SKM-1 (cell line): ENCODE measurements around the gene YEATS4.

ENCODE experiments used
- DNase-seq: peaks from one replicate; lab custom pipeline; 2025; ENCODE audit not compliant: unreplicated experiment; lab: John Stamatoyannopoulos, UW

The YEATS4 gene

DNA sequence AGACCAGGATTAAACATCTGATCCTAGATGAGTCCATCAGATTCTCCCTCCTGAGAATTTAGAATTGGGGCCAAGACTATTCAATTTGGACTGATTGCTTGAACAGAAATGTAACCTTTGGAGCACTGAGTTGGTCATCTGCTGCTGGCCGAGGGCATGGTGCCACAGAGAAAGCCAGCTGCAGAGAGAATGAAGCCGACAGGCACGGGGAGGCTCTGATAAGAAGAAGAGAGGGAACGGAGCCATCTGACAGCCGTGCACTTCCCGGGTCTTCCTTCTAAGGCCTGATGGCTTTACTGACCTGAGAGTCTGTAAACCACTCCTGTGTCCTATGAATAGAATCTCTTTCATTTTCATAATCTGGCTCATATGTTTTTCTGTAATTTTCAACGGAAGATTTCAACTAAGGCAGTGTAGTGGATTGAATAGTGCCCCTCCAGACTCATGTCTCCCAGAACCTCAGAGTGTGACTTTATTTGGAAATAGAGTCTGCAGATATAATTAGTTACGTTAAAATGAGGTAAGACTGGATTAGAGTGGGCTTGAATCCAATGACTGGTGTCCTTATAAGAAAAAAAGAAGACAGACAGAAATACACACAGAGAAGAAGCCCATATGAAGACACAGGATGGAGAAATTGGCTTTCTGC is 71.5 kb downstream of the YEATS4 start:
- no peak for DNase-seq

DNA sequence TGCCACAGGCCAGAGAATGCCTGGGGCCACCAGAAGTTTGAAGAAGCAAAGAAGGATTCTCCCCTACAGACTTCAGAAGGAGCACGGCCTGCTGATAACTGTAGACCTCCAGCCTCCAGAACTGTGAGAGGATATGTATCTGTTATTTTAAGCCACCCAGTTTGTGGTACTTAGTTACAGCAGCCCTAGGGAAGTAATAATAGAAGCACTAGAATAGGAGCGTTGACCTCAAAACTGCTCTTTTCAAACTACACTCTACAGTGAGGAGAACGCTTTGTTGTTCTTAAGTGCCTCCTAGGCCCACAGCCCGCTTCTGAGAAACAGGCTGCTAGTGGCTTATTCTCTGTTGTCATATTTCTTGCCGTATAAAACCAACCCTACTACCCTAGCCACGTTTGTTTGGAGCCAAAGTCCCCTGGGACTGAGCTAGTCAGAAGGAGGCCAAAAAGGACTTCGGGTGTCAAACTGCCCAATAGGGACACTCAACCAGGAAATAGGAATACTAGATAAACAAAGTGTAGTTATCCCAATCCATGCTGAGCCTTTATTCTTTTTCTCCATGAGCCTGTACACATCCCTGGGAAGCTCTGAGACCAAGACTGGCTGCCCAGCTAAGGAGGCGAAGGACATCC is 72.2 kb downstream of the YEATS4 start:
- no peak for DNase-seq

DNA sequence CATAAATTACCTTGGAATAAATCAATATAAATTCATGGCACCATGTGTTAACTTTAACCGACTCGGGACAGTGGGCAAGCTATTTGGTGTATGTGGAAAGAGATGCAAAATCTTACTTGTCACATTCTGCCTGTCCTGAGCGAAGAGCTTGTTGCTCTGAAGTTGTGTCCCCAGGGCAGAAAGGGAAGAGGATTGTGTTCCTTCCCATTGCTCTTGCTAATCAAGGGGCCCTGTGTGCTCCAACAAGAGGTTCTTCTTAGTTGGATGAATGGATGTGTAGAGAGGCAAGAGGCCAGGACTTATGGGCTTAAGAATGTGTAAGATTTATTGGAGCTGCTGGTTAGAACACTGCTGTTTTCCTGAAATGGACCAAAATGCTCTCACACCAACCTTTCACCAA is 74.1 kb downstream of the YEATS4 start:
- DNase-seq, result no peak

DNA sequence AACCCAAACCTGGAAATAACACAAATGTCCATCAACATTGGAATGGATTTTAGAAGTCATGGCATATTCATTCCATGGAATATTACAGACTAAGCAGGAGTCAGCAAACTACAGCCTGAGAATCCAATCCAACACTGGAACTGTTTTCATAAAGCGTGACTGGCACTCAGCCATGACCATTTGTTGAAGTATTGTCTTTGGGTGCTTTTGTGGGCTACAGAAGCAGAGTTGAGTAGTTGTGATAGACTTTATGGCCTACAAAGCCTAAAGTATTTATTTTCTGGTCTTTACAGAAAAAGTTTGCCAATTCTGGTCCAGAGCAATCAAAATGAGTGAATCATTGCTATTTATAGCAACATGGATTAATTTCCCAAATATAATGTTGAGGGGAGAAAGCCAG is 76.1 kb downstream of the YEATS4 start:
- DNase-seq, result no peak

GRCh38 chr12:69437073-69437472 is 77.5 kb downstream of the YEATS4 start:
- no peak for DNase-seq

- no peak for DNase-seq
Measured at GRCh38 chr12:69438539-69438938, 79.0 kb downstream of the YEATS4 start.

DNA sequence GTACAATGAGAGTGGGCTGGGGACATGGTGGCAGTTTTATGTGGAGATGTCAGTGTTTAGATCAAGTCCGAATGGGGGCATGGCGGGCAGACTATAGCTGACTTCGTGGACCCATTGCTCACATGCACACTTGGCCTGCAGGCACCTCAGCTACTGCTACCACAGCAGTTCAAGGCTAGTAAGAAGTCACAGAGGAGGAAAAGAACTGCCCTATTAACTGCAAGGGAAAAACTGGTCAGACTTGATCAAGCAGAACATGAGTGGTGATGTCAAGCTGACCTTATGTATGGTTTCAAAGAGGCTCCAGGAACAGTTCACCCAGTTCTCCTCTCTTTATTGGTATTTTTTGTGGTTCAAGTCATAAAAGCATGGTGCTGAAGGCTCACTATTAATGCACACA is 80.5 kb downstream of the YEATS4 start:
- no peak for DNase-seq
